Activated T-helper 2 cell treated with anti-CD3 and anti-CD28 coated beads, Interferon-gamma antibody, Interleukin-2, Interleukin-4, amounts not matched to agents 10 μg/mL and 5 μg/mL and 100 μg/mL, durations not matched to agents 14 hours and 24 hours and 36 hours (primary cell): ENCODE results near the gene WDR38. TPM values are rescaled to one million over a fixed set of nuclear protein-coding genes. Genes with fewer than 3 reads are reported as not detected.

Experiments
- DNase-seq: peaks from one replicate; pipeline ENCODE4 v3.0.0; 2021; ENCODE audit warnings: low spot score
- H3K27ac Mint-ChIP-seq: one replicate; pipeline ENCODE4 v1.8.0; 2021; ENCODE audit warnings: mixed read lengths
- H3K27me3 Mint-ChIP-seq: one replicate; pipeline ENCODE4 v1.8.0; 2021; ENCODE audit warnings: low read depth, mixed read lengths
- H3K36me3 Mint-ChIP-seq: one replicate; pipeline ENCODE4 v1.8.0; 2021; ENCODE audit warnings: low read depth, mixed read lengths
- H3K4me1 Mint-ChIP-seq: one replicate; pipeline ENCODE4 v1.8.0; 2021; ENCODE audit warnings: low read depth, mixed read lengths
- H3K4me3 Mint-ChIP-seq: one replicate; pipeline ENCODE4 v1.8.0; 2021; ENCODE audit warnings: low read depth, mild to moderate bottlenecking, moderate library complexity, mixed read lengths
- H3K9me3 Mint-ChIP-seq: one replicate; pipeline ENCODE4 v1.8.0; 2021; ENCODE audit warnings: mixed read lengths
- intact Hi-C: fragments of 100-400 bp; cut with micrococcal nuclease; formaldehyde crosslinking; loops from one replicate; pipeline ENCODE4 v1.15.1; 2023
- total RNA-seq: library from RNA; stranded (reverse); gene quantifications from 2 replicates; pipeline ENCODE4 v1.2.3, GENCODE V29; 2022

Gene WDR38
- total RNA-seq, 1 donor from 2014 or later, result not detected

DNA sequence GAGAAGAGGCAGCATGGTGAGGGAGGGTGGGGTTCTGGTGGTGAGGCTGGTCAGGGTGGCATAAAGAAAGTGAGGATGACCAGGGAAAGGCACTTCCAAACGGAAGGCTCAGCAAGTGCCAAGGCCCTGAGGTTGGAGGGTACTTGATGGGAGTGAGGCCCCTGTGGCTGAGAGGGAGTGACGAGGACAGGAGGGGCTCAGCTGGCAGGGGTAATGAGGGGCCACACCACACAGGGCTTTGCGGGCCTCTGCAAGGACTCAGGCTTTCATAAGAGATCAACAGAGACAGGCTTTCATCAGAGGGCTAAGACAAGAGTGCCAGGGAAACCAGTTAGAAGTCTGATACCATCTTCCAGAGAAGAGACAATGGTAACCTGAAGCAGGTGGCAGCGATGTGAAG, 32.3 kb downstream of the WDR38 start:
- no peaks in the 10 kb centered on the region for H3K27me3 Mint-ChIP-seq
- peaks cover 55% of the 10 kb centered on the region for H3K36me3 Mint-ChIP-seq
- H3K27ac Mint-ChIP-seq, result no peak overlapping the region
- intact Hi-C loops, result no loop called here
- no peak for DNase-seq
- H3K4me1 Mint-ChIP-seq, result no peaks in the 10 kb centered on the region
- no peak overlapping the region for H3K4me3 Mint-ChIP-seq
- no peaks in the 10 kb centered on the region for H3K9me3 Mint-ChIP-seq

GRCh38 chr9:124886461-124886860, 33.2 kb downstream of the WDR38 start:
- intact Hi-C loops, result no loop called here
- Mint-ChIP-seq H3K27ac (no peak overlapping the region), H3K27me3 (no peaks in the 10 kb centered on the region), H3K36me3 (peaks cover 55% of the 10 kb centered on the region), H3K9me3 (no peaks in the 10 kb centered on the region), H3K4me3 (no peak overlapping the region), H3K4me1 (no peaks in the 10 kb centered on the region)
- DNase-seq, result no peak

DNA sequence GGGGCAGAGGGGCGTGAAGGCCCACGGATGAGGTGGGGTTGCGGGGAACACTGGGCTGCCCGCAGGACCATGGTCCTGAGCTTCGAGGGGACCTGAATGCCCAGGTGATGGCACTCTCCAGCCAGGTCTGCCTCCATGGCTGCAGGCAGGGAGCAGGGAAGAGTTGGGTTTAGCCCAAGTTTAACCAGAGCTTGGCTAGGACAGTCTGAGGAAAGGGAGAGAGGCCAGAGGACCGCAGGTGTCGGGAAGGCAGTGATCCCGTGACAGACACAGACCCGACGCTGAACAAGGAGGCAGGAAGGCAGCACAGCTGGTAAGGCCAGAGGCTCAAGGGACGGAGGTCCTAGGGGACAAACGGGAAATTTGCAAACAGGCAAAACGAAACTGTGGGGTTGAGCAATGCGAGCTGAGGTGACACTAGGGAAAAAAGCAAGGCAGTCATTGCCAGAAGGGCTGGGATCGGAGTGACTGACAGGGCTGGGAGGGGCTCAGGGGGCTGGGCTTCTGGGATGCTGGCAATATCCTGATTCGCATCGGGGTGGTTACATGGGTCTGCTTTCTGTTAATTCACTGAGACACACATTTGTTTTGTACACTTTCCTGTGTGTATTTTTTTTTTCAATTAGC, 33.7 kb downstream of the WDR38 start:
- intact Hi-C loops, result no loop called here
- H3K27ac Mint-ChIP-seq, result no peak overlapping the region
- H3K4me1 Mint-ChIP-seq, result no peaks in the 10 kb centered on the region
- H3K27me3 Mint-ChIP-seq, result no peaks in the 10 kb centered on the region
- H3K36me3 Mint-ChIP-seq, result peaks cover 50% of the 10 kb centered on the region
- H3K4me3 Mint-ChIP-seq, result no peak overlapping the region
- no peaks in the 10 kb centered on the region for H3K9me3 Mint-ChIP-seq
- DNase-seq, result no peak

GRCh38 chr9:124887832-124888231, 34.6 kb downstream of the WDR38 start:
- H3K4me1 Mint-ChIP-seq, result no peaks in the 10 kb centered on the region

GRCh38 chr9:124889006-124889405, 35.7 kb downstream of the WDR38 start:
- intact Hi-C loops, result no loop called here
- H3K4me3 Mint-ChIP-seq, result no peak overlapping the region
- no peaks in the 10 kb centered on the region for H3K27me3 Mint-ChIP-seq
- no peaks in the 10 kb centered on the region for H3K4me1 Mint-ChIP-seq
- no peak overlapping the region for H3K27ac Mint-ChIP-seq
- DNase-seq, result no peak
- H3K36me3 Mint-ChIP-seq, result peaks cover 56% of the 10 kb centered on the region
- H3K9me3 Mint-ChIP-seq, result no peaks in the 10 kb centered on the region

More at GRCh38 chr9:124887832-124888231, 34.6 kb downstream of the WDR38 start:
- no peaks in the 10 kb centered on the region for H3K9me3 Mint-ChIP-seq
- H3K36me3 Mint-ChIP-seq, result peaks cover 50% of the 10 kb centered on the region
- no peak for DNase-seq
- intact Hi-C loops, result no loop called here
- H3K4me3 Mint-ChIP-seq, result no peak overlapping the region
- H3K27ac Mint-ChIP-seq, result no peak overlapping the region
- no peaks in the 10 kb centered on the region for H3K27me3 Mint-ChIP-seq

DNA sequence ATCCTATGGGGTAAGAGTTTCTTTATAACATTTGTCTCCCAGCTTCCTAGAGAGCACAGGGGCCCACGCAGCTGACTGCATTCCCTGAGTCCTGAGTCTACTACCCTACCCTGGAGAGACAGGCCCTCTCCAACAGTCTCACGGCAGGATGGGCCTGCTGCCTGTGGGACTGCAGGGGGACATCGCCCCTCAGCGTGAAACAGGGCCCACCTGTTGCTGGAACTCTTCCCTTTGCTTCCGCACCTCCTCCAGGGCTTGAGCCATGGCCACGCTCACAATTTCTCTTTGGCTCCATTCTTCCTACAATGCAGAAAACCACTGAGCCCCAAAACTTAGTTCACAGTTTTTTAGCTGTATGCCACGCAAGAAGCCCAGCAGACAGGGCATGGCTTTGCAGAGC, 36.9 kb downstream of the WDR38 start:
- Mint-ChIP-seq H3K27me3 (no peaks in the 10 kb centered on the region), H3K4me3 (no peak overlapping the region), H3K36me3 (peaks cover 52% of the 10 kb centered on the region), H3K9me3 (no peaks in the 10 kb centered on the region), H3K27ac (no peak overlapping the region), H3K4me1 (peaks cover 4% of the 10 kb centered on the region)
- DNase-seq, result no peak
- intact Hi-C loops, result no loop called here

DNA sequence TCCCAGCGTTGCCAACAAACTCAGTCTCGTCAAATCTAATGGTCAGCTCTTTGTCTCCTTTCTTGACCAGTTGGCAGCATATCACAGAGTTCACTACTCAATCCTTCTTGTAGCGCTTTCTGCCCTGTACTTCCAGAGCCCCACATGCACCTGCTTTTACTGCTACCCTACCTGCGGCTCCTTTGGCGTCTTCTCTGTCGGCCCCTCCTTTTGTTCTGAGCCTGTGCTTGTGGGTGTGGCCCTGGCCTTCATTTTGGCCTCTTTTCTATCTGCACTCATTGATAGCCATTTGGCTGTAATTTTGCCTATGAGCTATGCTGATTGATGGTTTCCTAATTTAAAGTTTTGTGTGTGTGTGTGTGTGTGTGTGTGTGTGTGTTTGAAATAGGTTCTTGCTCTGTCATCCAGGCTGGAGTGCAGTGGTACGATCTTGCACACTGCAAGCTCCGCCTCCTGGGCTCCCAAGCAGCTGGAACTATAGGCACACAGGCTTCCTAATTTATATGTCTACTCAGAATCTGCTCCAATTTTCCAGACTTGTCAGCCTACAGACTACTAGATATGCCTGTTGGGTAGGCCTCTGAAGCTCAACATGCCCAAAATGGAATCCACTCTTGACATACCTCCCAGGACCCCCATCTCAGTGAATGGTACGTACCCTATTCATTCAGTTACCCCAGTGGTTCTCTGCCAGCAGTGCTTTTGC, 40.9 kb downstream of the WDR38 start:
- no peak for DNase-seq
- peaks cover 4% of the 10 kb centered on the region for H3K4me1 Mint-ChIP-seq
- no peak overlapping the region for H3K4me3 Mint-ChIP-seq
- intact Hi-C loops, result loop anchor here (1.0 to 2.0 kb wide), 2 partner anchors 23 to 120 kb away; no protein-coding TSS in a partner anchor
- H3K9me3 Mint-ChIP-seq, result no peaks in the 10 kb centered on the region
- no peak overlapping the region for H3K27ac Mint-ChIP-seq
- H3K36me3 Mint-ChIP-seq, result peaks cover 45% of the 10 kb centered on the region
- H3K27me3 Mint-ChIP-seq, result no peaks in the 10 kb centered on the region

- peak; percentile 16 for DNase-seq
- Mint-ChIP-seq H3K27ac (peak overlapping the region; percentile 0), H3K36me3 (peaks cover 39% of the 10 kb centered on the region), H3K4me3 (no peak overlapping the region), H3K27me3 (no peaks in the 10 kb centered on the region), H3K9me3 (no peaks in the 10 kb centered on the region), H3K4me1 (peaks cover 4% of the 10 kb centered on the region)
- intact Hi-C loops, result loop anchor here (1.0 to 2.0 kb wide), 2 partner anchors 24 to 120 kb away; no protein-coding TSS in a partner anchor
These were observed 41.5 kb downstream of the WDR38 start for GRCh38 chr9:124894741-124895170.

GRCh38 chr9:124897570-124898460, 44.6 kb downstream of the WDR38 start:
- intact Hi-C loops, result no loop called here
- Mint-ChIP-seq H3K4me3 (no peak overlapping the region), H3K27ac (no peak overlapping the region), H3K27me3 (no peaks in the 10 kb centered on the region), H3K9me3 (no peaks in the 10 kb centered on the region), H3K36me3 (peaks cover 34% of the 10 kb centered on the region), H3K4me1 (peaks cover 4% of the 10 kb centered on the region)
- DNase-seq, result no peak

GRCh38 chr9:124899845-124900244, 46.6 kb downstream of the WDR38 start:
- Mint-ChIP-seq H3K4me3 (no peak overlapping the region), H3K27ac (no peak overlapping the region), H3K36me3 (peaks cover 34% of the 10 kb centered on the region), H3K27me3 (no peaks in the 10 kb centered on the region), H3K9me3 (no peaks in the 10 kb centered on the region), H3K4me1 (peaks cover 1% of the 10 kb centered on the region)
- no peak for DNase-seq
- intact Hi-C loops, result no loop called here

DNA sequence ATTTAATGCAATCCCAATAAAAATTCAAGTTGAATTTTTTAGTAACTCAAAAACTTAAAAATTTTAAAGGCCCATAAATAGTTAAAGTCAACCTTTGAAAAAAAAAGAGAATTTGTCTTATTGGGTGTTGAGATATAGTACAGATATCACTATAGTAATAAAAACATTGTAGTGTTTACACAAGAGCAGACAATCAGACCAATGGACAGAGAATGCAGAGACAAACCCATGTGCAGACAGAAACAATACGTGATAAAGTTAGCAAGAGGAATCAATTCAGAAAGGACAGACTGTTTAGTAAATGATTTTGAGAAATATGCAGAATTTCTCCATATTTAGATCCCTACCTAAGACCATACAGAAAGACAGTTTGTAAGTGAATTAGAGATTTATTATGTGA, 53.7 kb downstream of the WDR38 start:
- no peak overlapping the region for H3K4me3 Mint-ChIP-seq
- H3K36me3 Mint-ChIP-seq, result peaks cover 42% of the 10 kb centered on the region
- H3K27me3 Mint-ChIP-seq, result no peaks in the 10 kb centered on the region
- H3K4me1 Mint-ChIP-seq, result no peaks in the 10 kb centered on the region
- no peak for DNase-seq
- no peak overlapping the region for H3K27ac Mint-ChIP-seq
- intact Hi-C loops, result no loop called here
- no peaks in the 10 kb centered on the region for H3K9me3 Mint-ChIP-seq
